ENCODE measurements around the gene TET2.

Gene TET2

DNA sequence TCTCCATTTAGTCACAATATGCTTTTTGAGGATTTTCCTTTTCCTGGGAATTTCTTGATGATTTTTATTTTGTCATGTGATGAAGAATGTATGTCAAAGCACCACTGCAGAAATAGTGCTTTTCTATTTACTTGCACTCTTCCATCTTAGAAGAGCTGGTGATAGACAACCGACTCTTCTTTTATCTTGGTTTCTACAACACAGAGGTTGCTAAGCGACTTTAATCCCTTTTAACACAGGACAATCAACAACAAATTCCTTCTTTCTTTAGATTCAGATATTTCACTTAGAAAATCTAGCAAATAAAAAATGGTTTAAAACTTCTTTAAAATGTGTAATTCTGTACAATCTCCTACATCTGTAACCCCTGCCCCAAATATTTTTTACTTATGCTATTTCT lies 34.6 kb downstream of the TET2 start:
- in situ Hi-C loops (cut with HindIII; ENCODE audit: low sequenced_read_pairs): no loop called here

DNA sequence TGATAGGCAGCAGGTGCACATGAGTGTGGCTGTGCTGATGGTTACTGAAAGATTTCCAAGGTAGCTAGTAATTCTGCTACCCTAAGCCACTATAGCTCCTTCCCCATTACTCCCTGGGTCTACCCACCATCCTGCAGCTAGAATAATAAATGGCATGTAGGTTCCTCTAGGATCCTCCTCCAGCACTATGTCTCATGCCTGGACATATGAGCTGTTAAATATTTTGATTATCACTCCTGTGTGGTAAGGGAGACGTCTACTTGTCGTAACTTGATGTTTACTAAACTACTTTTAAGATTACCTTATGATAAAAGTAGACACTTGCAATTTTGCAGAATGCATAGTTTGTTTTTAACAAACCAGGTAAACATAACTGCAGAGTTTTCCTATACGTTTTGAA lies 35.5 kb downstream of the TET2 start:
- in situ Hi-C loops (cut with HindIII; ENCODE audit: low sequenced_read_pairs): no loop called here

DNA sequence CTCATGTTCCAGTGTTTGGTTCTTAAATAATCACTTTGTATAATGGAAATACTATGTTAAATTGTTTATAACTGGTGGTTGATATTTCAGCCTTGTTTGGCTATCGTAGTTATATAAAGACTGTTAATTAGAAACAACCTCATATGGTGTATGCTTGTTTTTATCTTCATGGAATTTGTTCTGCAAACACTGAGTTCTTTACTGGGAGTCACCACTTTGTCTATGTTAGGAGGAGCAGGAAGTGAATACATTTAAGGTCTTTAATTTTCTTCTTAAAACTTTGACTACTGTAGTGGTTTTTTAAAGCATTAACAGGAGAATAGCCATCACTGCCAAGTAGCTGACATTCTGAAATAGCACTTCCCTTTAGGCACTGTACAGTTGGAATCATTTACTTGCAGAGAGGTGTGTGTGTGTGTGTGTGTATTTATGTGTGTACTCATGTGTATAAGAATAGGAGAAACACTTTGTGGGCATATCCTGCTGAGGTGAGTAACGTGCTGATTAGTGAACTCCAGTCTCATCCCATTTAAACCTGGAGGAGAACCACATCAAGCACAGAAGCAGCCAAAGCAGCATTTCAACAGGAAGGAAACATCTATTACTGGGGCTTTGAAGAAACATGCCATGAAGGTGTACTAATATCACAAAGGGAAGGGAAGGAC lies 37.8 kb downstream of the TET2 start:
- in situ Hi-C loops (cut with HindIII; ENCODE audit: low sequenced_read_pairs): no loop called here

DNA sequence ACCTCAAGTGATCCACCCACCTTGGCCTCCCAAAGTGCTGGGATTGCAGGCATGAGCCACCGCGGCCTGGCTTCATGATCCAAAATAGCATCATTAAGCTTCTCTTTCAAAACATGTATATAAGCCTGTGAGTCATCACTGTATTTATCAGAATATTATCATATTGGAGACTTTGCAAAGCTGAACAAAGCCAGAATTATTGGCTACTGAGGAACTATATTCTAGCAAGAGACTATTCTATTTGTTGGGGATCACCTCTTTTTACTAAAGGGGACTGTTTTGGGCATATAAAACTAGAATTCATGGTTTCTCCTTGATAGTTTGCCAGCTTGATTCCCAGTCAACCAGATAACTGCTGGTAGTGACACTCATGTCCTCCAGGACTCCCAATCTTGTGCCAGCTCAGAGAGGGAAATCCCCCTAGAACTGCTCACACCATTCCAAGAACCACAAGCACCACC lies 40.1 kb downstream of the TET2 start:
- in situ Hi-C loops (cut with HindIII; ENCODE audit: low sequenced_read_pairs): no loop called here

DNA sequence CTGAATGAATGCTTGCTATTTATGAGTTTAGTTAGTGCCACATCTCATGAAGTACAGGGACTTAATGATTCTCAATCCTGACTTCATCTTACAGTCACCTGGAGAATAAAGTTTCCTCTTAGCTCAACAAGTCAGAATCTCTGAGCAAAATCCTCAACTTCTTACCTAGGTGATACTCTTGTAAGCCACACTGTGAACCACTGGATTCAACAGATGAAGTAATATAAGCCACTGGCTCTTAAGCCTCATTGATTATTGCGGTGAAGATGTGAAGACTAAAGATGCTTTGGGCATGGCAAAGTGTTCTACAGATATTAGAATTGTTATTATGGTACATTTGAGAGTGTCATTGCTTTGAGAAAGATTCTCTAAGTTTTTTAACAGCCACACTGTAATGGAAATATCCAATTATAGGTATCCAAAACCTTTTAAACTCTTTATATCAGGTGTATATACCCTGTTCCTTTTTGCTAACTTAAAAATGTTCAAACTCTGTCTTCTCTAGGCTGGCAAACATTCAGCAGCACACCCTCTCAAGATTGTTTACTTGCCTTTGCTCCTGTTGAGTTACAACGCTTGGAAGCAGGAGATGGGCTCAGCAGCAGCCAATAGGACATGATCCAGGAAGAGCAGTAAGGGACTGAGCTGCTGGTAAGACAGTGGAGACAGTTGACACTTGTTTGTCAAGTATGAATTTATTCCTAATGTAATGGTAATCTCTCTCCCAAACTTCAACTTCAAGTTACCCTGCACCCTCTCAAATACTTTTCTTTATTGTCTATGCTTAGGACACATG lies 43.4 kb downstream of the TET2 start:
- in situ Hi-C loops (cut with HindIII; ENCODE audit: low sequenced_read_pairs): no loop called here

DNA sequence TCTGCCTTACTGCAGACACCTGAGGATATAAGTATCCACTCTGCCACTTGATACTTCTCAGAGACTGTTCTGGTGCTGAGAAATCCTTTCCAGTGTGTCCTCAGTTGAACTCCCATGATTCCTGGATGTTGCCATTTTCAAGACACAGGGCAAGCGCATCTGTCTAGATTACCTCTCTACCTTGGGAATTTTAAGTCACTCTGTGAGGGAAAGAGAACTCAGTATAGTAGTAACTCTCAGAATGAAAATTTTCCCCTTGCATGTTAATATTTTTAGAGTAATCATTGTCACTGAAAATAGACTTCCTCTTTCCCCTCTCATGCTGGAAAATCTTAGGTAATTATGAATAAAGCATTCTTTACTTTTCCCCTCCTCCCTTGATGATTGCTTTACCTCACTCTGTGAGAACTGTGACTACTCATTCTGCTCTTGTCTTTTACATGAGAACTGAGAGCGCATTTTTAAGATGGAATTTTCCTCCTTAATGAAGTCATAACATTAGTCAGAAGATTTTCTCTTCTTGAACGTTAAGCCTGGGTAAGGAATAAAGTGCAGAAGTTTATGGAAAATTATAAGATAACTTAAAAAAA lies 45.0 kb downstream of the TET2 start:
- in situ Hi-C loops (cut with HindIII; ENCODE audit: low sequenced_read_pairs): no loop called here

DNA sequence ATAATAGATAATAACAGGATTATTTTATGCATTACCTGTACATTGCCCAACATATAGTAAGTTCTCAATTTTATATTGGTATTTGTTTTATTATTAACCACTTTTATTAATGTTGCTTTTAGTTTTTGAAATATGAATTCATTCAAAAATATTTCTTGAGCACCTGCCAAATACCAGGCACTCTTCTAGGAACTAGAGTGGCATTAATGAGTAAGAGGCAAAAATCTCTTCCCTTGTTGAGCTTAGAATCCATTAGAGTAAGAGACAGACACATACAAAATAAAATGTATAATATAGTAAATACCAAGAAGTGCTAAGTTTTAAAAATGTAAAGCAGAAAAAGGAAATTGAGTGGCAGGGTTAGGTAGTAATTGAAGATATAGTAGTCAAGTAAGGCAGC lies 45.8 kb downstream of the TET2 start:
- in situ Hi-C loops (cut with HindIII; ENCODE audit: low sequenced_read_pairs): no loop called here

DNA sequence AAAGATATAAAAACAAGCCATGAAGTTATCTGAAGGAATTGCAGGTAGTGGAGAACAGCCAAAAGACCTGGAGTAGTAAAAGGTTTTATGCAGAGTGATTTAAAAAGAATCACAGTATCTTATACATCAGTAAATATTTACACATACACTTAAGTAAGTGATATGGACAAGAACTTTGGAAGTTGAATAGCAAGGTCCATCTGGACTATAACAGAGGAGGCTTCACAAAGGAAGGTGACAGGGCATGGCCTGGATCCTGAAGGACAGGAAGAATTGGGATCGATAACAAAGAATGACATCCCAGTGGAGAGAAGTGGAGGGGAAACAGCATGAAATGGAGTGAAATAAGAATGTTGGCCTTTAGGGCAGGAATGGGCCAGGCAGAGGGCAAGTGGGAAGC lies 46.2 kb downstream of the TET2 start:
- in situ Hi-C loops (cut with HindIII; ENCODE audit: low sequenced_read_pairs): no loop called here

DNA sequence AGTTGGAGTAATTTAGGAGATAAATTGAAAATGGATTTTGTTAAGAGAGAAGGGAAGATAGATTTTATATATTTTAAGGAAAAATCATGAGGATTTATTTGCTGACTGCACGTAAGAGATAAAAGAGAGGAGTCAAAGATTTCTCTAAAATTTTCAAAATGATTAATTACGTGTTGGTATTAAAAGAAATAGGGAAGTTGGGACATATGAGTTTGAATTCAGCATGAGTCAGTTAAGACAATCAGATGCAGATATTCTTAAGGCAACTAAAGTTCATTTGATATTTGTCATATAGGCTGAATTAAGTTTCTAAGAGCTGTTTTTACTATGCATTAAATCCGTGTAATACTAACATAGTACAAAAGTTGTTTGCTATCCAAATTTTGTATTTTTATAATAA lies 46.9 kb downstream of the TET2 start:
- in situ Hi-C loops (cut with HindIII; ENCODE audit: low sequenced_read_pairs): no loop called here

DNA sequence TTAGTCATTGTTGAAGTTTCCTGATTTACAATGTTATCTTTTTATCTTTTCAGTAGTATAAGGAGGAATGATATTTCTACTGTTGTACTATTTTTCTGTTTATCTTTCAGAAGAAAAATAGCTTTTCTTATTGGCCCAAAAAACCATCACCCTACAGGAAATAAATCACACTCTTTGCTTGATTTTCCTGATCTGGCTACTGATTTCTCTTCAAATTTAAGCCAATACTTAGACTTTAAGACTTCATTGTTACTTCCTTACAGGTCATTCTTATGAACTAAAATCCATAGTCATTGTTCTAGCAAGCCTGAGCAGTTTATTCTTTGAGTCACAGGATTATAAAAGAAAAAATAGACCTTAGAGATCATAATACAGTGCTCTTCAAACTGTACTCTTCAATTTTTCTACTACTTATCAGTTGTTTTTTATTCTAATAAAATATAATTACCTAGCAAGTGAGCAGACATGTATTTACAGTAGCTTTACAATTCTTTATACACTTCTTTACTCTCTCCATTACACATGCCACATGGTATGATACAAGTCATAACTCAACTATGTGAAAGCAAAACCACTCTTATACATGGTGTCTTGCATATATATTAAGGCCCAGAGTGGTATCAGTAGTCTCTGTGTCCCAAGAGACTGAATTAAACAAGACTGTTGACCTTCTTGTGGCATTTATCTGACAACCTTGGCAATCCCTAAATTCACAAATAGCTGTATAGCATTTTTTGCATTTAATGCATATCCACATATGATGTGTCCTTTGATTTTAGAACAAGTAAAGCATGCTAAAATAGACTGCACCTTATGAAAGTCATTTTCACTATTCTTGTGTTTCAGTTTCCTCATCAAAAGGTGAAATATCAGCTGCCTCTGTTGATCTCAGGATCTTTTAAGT lies 47.9 kb downstream of the TET2 start:
- in situ Hi-C loops (cut with HindIII; ENCODE audit: low sequenced_read_pairs): no loop called here

DNA sequence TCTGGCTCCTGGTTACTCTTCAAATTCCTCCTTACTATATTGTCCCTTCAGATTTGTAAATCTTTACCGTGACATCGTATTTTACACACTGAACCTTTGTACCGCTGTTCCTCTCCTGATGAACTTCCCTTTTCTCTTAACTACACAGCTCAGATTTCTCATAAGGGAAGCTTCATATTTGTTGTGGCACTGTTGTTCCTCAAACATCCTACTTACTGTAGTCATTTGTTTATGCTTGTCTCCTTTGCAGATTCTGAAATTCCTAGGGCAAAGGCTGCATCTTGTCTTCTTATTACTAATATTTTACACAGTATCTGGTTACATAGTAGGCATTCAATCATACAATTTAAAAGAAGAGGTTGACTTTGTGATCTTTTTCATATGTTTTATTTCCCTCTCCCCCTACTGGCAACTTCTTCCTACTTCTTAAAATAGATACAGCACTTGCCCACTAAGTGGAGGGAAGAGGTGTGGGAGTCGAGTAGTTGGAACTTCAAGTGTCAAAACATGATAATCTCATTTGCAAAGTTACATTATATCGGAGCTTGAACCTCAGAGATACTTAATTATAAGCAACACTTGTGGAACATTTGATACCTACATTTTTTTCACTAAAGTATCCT lies 50.0 kb downstream of the TET2 start:
- in situ Hi-C loops (cut with HindIII; ENCODE audit: low sequenced_read_pairs): no loop called here

DNA sequence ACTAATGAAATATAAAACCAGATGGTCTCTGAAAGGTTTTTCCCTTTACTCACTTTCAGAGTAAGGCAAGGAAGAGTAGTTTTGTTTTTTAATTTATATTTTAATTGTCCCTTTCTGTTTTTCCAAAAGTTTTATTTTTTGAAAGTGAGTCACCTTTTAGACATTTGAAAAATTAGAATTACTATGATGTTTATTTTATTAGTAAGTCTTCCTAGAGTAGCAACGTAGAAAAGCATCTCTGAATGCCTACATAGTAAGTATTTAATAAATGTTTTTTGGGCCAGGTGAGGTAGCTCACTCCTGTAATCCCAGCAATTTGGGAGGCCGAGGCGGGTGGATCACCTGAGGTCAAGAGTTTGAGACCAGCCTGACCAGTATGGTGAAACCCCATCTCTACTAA lies 51.1 kb downstream of the TET2 start:
- in situ Hi-C loops (cut with HindIII; ENCODE audit: low sequenced_read_pairs): no loop called here

DNA sequence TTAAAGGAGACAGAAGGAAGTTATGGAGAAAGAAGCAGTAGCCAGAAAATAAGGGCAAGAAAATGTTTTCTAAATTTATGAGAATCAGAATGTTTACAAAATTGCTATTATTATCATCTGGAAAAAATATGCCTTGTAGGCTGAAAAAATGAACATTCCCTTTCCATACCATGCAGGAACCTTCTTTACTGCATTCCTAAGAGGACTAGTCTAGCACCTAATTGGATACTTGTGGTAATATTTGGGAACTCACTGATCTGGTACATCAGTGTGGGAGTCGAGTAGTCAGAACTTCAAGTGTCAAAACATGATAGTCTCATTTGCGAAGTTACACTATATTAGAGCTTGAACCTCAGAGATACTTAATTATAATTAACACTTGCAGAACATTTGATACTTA lies 51.9 kb downstream of the TET2 start:
- in situ Hi-C loops (cut with HindIII; ENCODE audit: low sequenced_read_pairs): no loop called here

DNA sequence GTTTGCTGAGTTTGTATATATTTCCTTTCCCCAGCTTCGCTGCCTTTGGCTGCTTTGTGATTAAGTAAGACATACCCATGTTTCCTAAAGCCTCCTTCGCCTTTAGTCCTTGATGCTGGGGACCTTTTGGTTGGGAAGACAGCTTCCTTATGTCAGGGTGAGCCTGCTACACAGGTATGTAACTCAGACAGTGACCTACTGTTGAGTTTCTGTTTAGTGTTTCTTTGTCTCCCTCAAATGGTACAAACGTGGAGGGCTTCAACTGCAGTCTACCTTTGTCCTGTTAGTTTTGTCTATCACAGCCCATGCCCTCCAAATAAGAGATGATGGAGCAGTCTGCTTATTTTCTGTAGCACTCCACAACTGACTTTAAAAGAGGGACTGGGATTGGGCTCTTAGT lies 59.5 kb downstream of the TET2 start:
- in situ Hi-C loops (cut with HindIII; ENCODE audit: low sequenced_read_pairs): no loop called here

DNA sequence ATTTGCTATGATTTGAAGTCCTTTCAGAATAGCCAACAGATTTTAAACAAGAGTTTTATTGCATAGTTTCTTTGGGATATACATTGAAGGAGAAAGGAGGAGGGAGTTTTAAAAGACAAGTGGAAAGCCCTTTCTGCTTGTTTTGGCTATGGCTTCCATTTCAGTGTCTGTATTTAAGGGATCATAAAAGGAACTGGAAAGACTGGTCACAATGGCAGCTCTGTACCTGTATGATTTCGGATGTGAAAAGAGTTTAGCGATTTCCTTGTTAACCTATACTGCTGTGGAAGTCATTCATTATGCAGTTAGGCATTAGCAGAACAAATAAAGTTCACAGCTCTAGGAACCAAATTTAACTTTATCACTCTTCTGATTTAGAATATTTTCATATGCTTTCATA lies 60.7 kb downstream of the TET2 start:
- in situ Hi-C loops (cut with HindIII; ENCODE audit: low sequenced_read_pairs): no loop called here

DNA sequence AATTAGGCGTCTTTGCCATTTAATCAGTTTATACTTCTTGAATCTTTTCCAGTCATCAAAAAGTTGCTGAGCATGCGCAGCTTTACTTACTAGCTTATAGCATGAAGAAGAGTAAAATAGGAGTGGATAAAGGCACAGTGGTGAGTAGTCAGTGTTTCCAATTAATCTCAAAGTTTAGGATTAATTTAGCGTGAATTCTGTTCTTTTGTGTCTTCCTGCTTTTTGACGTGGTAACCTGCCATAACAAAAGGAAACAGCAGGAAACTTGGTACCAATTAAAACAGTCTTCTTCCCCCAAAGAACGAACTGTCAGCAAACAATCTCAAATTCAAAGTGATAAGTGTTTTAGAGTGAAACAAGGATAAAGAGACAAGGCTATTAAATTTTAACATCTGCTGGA lies 61.9 kb downstream of the TET2 start:
- in situ Hi-C loops (cut with HindIII; ENCODE audit: low sequenced_read_pairs): no loop called here

DNA sequence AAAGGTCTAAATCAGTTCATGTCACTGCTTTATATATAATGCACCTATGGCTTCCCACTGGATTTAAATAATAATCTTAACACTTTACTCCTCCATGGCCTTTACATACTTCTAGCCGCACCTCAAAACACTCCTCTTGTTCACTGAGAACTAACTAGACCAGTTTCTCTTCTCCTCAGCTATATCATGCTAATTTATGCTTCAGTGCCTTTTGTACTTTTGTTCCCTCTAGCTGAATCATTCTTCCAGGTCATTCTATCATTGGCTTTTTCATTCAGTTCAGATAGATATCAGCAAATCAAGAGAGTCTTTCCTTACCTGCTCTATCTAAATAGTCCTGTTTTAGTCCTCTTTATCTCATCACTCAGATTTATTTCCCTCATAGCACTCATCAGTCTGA lies 64.2 kb downstream of the TET2 start:
- in situ Hi-C loops (cut with HindIII; ENCODE audit: low sequenced_read_pairs): no loop called here

DNA sequence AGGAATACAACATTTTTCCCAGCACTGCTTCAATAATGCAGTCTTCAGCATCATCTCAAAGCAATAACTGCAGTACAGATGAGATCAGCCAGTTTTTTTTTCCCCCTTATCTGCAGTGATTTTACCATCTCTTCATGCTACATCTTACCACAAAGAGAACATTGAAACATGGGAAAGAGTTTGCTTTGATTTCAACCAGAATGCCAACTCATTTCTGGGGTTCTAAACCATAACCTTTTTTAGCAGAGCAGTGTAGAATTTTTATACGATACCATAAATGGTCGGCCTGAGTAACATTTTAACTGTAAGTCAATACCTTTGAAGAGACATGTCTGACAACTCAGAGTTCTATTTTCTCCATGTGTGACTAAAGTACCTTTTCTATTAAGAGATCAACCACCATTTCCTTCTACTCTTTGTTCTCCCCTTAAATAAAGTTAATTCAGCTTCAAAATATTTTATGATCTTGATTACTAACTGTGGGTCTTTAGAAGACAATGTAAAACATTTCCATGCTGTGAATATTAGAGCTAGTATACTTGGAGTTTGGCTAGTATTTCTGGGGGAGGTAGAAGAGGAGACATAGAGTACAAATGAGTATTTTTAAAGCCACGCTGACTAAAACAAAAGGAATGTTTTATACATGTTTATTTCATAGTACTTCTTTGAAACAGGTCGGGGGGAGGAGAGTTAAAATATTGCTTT lies 69.1 kb downstream of the TET2 start:
- in situ Hi-C loops (cut with HindIII; ENCODE audit: low sequenced_read_pairs): no loop called here

DNA sequence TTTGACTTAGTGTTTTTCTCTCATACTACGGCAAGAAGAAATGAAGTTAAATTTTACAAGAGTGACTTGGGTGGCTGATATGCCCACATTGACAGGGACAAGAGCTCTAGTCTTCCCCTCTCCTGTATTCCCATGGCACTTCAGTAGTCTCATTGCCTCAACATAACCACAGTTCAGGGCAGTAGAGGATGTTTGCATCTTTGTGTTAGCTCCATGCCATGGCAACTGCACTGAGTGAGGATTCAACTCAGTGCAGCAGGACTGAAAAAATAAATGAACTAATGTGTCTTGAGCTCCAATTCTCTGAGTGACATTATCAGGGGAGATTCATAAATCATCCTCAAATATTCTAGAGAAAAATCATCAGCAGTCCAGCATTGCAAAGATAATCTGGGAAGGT lies 78.8 kb downstream of the TET2 start:
- in situ Hi-C loops (cut with HindIII; ENCODE audit: low sequenced_read_pairs): no loop called here

DNA sequence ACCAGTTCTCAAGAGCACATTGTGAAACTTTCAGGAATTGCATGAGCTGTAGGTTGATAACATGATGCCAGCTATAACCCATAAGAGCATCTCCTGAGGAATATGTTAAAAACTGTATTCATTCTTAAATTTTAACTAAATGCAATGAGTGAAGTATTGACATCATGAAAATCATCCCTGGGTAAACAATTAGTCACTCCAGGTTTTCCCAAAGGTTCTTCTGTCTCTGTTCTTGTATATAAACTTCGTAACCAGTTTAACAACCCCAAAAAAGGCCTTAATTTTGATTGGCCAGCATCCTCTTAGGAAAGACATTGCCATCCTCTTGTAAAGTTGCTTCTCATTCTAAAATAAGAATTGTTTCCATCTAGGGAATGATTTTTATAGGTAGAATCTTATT lies 80.4 kb downstream of the TET2 start:
- in situ Hi-C loops (cut with HindIII; ENCODE audit: low sequenced_read_pairs): no loop called here

Measured in DLD1 (cell line).